HG03457 (cell line): ENCODE data around the gene CNBP.
"Not testable (repeated sequence)": the region's sequence is repeated elsewhere in the genome, so short reads cannot be mapped to it uniquely, and the experiment has no call there.

ENCODE experiments used
- ATAC-seq: cut with Tn5 transposase; IDR thresholded peaks from one replicate; pipeline ENCODE4 v1.9.1; 2021; ENCODE audit warnings: moderate number of reproducible peaks; ENCODE audit not compliant: unreplicated experiment

The CNBP gene

GRCh38 chr3:129185783-129186182 lies 2.1 kb upstream of the CNBP start:
- no peak for ATAC-seq

GRCh38 chr3:129184784-129185542 lies 1.3 kb upstream of the CNBP start:
- ATAC-seq, result not testable (repeated sequence)

- ATAC-seq, result no peak
Observed at GRCh38 chr3:129184396-129184657, 631 bp upstream of the CNBP start.

GRCh38 chr3:129182390-129183185 lies 1.1 kb downstream of the CNBP start:
- no peak for ATAC-seq

- no peak for ATAC-seq
Observed at GRCh38 chr3:129181819-129182218, 1.9 kb downstream of the CNBP start.

- no peak for ATAC-seq
Observed at GRCh38 chr3:129180461-129180860, 3.2 kb downstream of the CNBP start.

GRCh38 chr3:129176051-129176450 lies 7.6 kb downstream of the CNBP start:
- no peak for ATAC-seq

- no peak for ATAC-seq
Observed at GRCh38 chr3:129173725-129174124, 10.0 kb downstream of the CNBP start.

- no peak for ATAC-seq
Observed at GRCh38 chr3:129173206-129173605, 10.5 kb downstream of the CNBP start.

- ATAC-seq, result no peak
Observed at GRCh38 chr3:129166579-129167332, 16.9 kb downstream of the CNBP start.

GRCh38 chr3:129165594-129165993 lies 18.1 kb downstream of the CNBP start:
- ATAC-seq, result not testable (repeated sequence)

GRCh38 chr3:129164500-129164899 lies 19.2 kb downstream of the CNBP start:
- ATAC-seq, result no peak

GRCh38 chr3:129162729-129163579 lies 20.7 kb downstream of the CNBP start:
- no peak for ATAC-seq

GRCh38 chr3:129161860-129162271 lies 21.8 kb downstream of the CNBP start:
- ATAC-seq, result peak; percentile 1

- peak; percentile 52 for ATAC-seq
Observed at GRCh38 chr3:129160891-129161859, 22.5 kb downstream of the CNBP start, which contains the start of gene ISY1. Gene ISY1 (minus strand): TSS chr3:129161063. CDS start chr3:129160975, 88 bp downstream.

GRCh38 chr3:129144786-129145185 lies 38.9 kb downstream of the CNBP start:
- no peak for ATAC-seq

GRCh38 chr3:129141011-129141410 lies 42.7 kb downstream of the CNBP start:
- not testable (repeated sequence) for ATAC-seq

- ATAC-seq, result no peak
Observed at GRCh38 chr3:129139911-129140310, 43.8 kb downstream of the CNBP start.

GRCh38 chr3:129136275-129136674 lies 47.4 kb downstream of the CNBP start:
- ATAC-seq, result not testable (repeated sequence)
